DOHH2 (cell line): ENCODE results near the gene PLK1.

Experiments used
- CTCF ChIP-seq: fragments of 200-600 bp; sonication (generic); IDR thresholded peaks from one replicate; pipeline ENCODE4 v1.5.1; 2014; ENCODE audit warnings: antibody characterized with exemption, mild to moderate bottlenecking, low read depth, low read length; ENCODE audit not compliant: poor library complexity, severe bottlenecking
- EZH2phosphoT487 ChIP-seq: fragments of 200-600 bp; sonication (generic); IDR thresholded peaks from 2 replicates; pipeline ENCODE4 v1.6.1; 2017; ENCODE audit warnings: borderline replicate concordance, mild to moderate bottlenecking, antibody characterized with exemption, low read length, moderate library complexity, mixed read lengths

GRCh38 chr16:23700093-23700492, 21.4 kb downstream of the PLK1 start:
- TF ChIP-seq CTCF, result no peak
- TF ChIP-seq EZH2phosphoT487, result no peak
